Fibroblast of the aortic adventitia (primary cell): Measurements from ENCODE around the gene MUSK. TPM values are rescaled to one million over a fixed set of nuclear protein-coding genes. Genes with fewer than 3 reads are reported as not detected.

Experiments used
- DNase-seq: peaks from one replicate; pipeline ENCODE4 v3.0.0-alpha.2; 2010; ENCODE audit warnings: low read depth
- H3K4me3 ChIP-seq: 2 replicates; pipeline ENCODE4 v1.5.1; 2011; ENCODE audit warnings: low read depth, mild to moderate bottlenecking, control low read depth, low read length, moderate library complexity
- CTCF ChIP-seq: IDR thresholded peaks from 2 replicates; pipeline ENCODE4 v1.5.1; 2011; ENCODE audit warnings: mild to moderate bottlenecking, low read length, control low read depth, inconsistent platforms; ENCODE audit not compliant: insufficient read depth
- total RNA-seq: library from RNA; depleted of rRNA; stranded (reverse); fragments of >200 nt; gene quantifications from 2 replicates; pipeline ENCODE4 v1.2.3, GENCODE V29; 2012; ENCODE audit warnings: low replicate concordance

Gene MUSK
- total RNA-seq, 1 donor = 1.4 TPM

DNA sequence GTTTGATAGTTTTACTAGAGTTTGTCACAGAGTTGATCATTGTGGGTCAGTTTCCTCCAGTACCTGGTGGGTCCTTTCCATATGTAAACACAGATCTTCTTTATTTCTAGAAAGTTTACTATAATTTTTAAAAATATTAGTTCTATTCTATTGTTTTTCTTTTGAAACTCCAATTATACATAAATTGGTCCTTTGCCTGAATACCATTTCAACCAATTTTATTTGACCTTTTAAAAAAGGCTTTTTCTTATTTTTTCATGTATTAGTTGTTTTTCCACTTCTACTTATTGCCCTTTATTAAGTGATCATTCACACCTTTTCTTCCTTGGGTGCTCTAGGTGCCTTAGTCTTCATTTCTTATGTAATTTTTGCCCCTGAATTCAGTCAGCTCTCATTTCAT, 33.0 kb upstream of the MUSK start:
- no peak for DNase-seq
- TF ChIP-seq CTCF = no peak
- no peak overlapping the region for H3K4me3 ChIP-seq

DNA sequence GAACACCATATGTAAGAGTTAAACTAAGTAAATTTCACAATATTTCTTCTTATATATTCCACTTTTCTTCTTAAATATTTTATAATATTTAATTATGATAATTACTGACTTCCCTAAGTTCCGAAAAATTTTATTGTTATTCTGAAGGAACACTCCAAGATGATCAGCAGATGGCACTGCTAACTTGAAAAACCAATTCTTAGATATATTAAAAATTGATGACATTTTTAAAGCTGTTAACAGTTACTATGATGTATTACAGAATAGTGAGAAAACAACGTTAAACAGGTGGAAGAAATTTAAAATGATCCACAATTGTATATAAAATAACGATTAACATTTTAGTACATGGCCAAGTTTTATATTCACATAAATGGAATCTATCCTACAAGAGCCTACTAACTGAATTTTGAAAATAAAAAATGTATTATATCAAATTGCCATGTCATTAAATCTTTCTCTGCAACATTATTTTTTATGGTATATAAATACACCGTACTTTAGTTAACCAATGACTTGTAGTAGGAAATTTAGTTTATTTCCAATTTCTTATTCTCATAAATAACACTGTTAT, 30.1 kb upstream of the MUSK start:
- DNase-seq = peak; percentile 79
- peak; percentile 48 for TF ChIP-seq CTCF
- no peak overlapping the region for H3K4me3 ChIP-seq

GRCh38 chr9:110640736-110641135, 27.9 kb upstream of the MUSK start:
- no peak for TF ChIP-seq CTCF
- no peak overlapping the region for H3K4me3 ChIP-seq
- no peak for DNase-seq

GRCh38 chr9:110641293-110641692, 27.3 kb upstream of the MUSK start:
- no peak for TF ChIP-seq CTCF
- peak; percentile 83 for DNase-seq

DNA sequence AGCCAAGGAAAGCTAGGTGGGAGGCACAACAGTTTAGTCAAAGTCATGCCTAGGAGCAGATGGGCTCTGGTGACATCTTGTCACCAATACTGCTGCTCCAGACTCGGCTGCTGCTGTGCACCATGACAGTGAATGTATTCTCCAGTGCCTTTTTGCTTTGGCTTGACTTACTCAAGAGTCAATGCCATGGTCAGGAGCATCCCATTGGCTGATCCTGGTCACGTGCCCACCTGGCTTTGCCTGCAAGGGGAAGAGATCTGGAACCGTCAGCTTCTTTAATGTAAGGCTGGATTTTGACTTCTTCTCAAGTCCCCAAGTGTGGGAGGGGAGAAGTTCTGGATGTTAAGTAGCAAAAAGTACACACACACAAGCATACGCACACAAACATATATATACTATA, 19.9 kb upstream of the MUSK start:
- no peak overlapping the region for H3K4me3 ChIP-seq
- no peak for DNase-seq
- no peak for TF ChIP-seq CTCF

More at GRCh38 chr9:110641293-110641692, 27.3 kb upstream of the MUSK start:
- H3K4me3 ChIP-seq = no peak overlapping the region

GRCh38 chr9:110650261-110650660, 18.3 kb upstream of the MUSK start:
- no peak overlapping the region for H3K4me3 ChIP-seq
- TF ChIP-seq CTCF = no peak
- DNase-seq = peak; percentile 91

- no peak overlapping the region for H3K4me3 ChIP-seq
- no peak for TF ChIP-seq CTCF
- DNase-seq = peak; percentile 98
Observed at GRCh38 chr9:110650991-110651411, 17.6 kb upstream of the MUSK start.
